ENCODE results near the gene RPL10. TPM values are rescaled to one million over a fixed set of nuclear protein-coding genes. Genes with fewer than 3 reads are reported as not detected.

Gene RPL10
- total and polyA plus RNA-seq, 2 of the 13 experiments (the other 11 are each of a cell fraction or from before 2014, with no cell fraction given): 2,381 to 4,713 TPM

- TF ChIP-seq ZNF530 (CRISPR knock-in tag; IDR thresholded peaks at IDR 0.05; ENCODE audit: low read depth) (no peak), GABPB1 (CRISPR knock-in tag; IDR thresholded peaks at IDR 0.05) (peak; percentile 68), FIP1L1 (IDR thresholded peaks at IDR 0.05; ENCODE audit: borderline replicate concordance, insufficient read depth, low read depth, low read length) (no peak), ZNF614 (CRISPR knock-in tag; IDR thresholded peaks at IDR 0.05; ENCODE audit: borderline replicate concordance) (no peak), ATF7-NPFF (CRISPR knock-in tag; IDR thresholded peaks at IDR 0.05; ENCODE audit: low read depth) (0 out of 2 replicates have a peak, but pooled peaks have one; percentile 56), POLR2AphosphoS5 (IDR thresholded peaks at IDR 0.05; ENCODE audit: low read depth, low read length) (peak; percentile 62), SP4 (CRISPR knock-in tag; IDR thresholded peaks at IDR 0.05) (peak; percentile 51), IKZF5 (CRISPR knock-in tag; IDR thresholded peaks at IDR 0.05) (no peak), KDM1A (CRISPR knock-in tag; IDR thresholded peaks at IDR 0.05) (no peak), TFDP2 (CRISPR knock-in tag; IDR thresholded peaks at IDR 0.05) (peak; percentile 58; the same call in 1 of the 2 replicates), BRF2 (CRISPR knock-in tag; IDR thresholded peaks at IDR 0.05) (no peak), POLR2G (IDR thresholded peaks at IDR 0.05; ENCODE audit: low read depth, low read length) (peak; percentile 50; the same call in 1 of the 2 replicates), MED8 (CRISPR knock-in tag; IDR thresholded peaks at IDR 0.05; ENCODE audit: insufficient replicate concordance) (no peak), HES4 (CRISPR knock-in tag; IDR thresholded peaks at IDR 0.05; ENCODE audit: borderline replicate concordance) (no peak), ARNTL (CRISPR knock-in tag; IDR thresholded peaks at IDR 0.05) (0 out of 2 replicates have a peak, but pooled peaks have one; percentile 23), ZSCAN31 (CRISPR knock-in tag; IDR thresholded peaks at IDR 0.05; ENCODE audit: low read depth) (peak; percentile 39; the same call in 1 of the 2 replicates), ZNF609 (CRISPR knock-in tag; IDR thresholded peaks at IDR 0.05; ENCODE audit: borderline replicate concordance) (no peak)
Measured at GRCh38 chrX:154428176-154429171, 30.3 kb downstream of the RPL10 start, which contains the start of gene ATP6AP1 (continued).

Measured in HepG2 (cell line).